ENCODE measurements around the gene PGP.

Gene PGP

DNA sequence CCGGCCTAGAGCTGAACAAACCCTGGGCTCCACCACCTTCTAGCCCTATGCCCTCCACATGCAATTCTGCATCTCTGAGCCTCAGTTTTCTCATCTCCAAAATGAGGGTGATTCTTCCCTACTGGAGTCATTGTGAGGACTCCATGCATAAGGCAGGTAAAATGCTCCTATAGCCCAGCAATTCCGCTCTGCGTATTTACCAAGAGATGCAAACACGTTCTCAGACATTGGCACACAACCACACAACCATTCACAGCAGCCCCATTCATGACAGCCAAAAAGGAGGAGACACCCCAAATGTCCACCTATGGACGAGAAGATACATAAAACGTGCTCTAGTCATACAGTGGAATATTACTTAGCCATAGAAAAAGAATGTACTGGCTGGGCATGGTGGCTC lies 14.3 kb downstream of the PGP start:
- H3K4me1 ChIP-seq (ENCODE audit: insufficient read depth, low read length, severe bottlenecking) = peaks cover 10% of the 10 kb centered on the region
- H3K36me3 ChIP-seq (ENCODE audit: insufficient read depth, low read length) = no peaks in the 10 kb centered on the region
- H3K9me3 ChIP-seq (ENCODE audit: low read length) = no peaks in the 10 kb centered on the region
- H2AFZ ChIP-seq (ENCODE audit: low read length) = no peak overlapping the region
- no peaks in the 10 kb centered on the region for H3K9me2 ChIP-seq (ENCODE audit: low read depth, low read length)
- no peaks in the 10 kb centered on the region for H3F3A ChIP-seq (ENCODE audit: insufficient read depth, low read length)
- H3K27me3 ChIP-seq (ENCODE audit: insufficient read depth, low read length) = peaks cover 26% of the 10 kb centered on the region; the same call in 1 of the 2 replicates
- no peak overlapping the region for H3K4me3 ChIP-seq (ENCODE audit: low read depth, low read length, poor library complexity, severe bottlenecking)
- no peak for TF ChIP-seq EZH2 (IDR thresholded peaks at IDR 0.05; ENCODE audit: borderline replicate concordance, low read length)
- TF ChIP-seq, protein P1, sequence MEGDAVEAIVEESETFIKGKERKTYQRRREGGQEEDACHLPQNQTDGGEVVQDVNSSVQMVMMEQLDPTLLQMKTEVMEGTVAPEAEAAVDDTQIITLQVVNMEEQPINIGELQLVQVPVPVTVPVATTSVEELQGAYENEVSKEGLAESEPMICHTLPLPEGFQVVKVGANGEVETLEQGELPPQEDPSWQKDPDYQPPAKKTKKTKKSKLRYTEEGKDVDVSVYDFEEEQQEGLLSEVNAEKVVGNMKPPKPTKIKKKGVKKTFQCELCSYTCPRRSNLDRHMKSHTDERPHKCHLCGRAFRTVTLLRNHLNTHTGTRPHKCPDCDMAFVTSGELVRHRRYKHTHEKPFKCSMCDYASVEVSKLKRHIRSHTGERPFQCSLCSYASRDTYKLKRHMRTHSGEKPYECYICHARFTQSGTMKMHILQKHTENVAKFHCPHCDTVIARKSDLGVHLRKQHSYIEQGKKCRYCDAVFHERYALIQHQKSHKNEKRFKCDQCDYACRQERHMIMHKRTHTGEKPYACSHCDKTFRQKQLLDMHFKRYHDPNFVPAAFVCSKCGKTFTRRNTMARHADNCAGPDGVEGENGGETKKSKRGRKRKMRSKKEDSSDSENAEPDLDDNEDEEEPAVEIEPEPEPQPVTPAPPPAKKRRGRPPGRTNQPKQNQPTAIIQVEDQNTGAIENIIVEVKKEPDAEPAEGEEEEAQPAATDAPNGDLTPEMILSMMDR (IDR thresholded peaks at IDR 0.05; ENCODE audit: low read length) = no peak
- H3K9ac ChIP-seq (ENCODE audit: low read length) = no peak overlapping the region
- no peaks in the 10 kb centered on the region for H3K79me2 ChIP-seq (ENCODE audit: insufficient read depth, low read length)
- no peak overlapping the region for H3K4me2 ChIP-seq (ENCODE audit: low read length)
- no peak overlapping the region for H3K27ac ChIP-seq (ENCODE audit: low read depth, low read length, poor library complexity, severe bottlenecking)
- H4K20me1 ChIP-seq (ENCODE audit: insufficient read depth, low read length) = no peaks in the 10 kb centered on the region

DNA sequence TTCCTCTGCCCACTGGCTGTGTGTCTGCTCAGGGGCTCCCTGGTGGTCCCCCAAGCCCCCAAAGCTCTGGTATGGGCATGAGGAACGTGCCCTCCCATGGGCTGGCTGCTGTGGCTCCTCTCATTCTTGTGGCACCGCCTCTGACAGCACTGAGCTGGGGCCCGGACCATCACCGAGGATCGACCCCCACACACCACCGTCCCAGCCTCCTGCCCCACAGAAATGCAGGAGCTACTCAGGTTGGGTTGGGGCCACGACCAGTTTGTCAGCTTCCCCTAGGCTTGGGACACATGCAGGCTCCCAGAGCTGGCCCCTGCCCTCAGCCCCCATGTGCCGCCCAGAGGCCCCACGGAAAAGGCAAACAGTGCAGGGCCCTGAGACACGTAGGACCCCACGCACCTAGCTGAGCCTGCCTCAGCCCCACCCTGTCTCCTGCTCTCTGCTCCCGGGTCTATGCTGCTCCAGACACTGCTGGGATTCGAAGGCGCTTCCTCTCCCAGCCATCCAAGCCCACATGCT lies 15.0 kb downstream of the PGP start:
- H4K20me1 ChIP-seq (ENCODE audit: insufficient read depth, low read length) = no peaks in the 10 kb centered on the region
- no peak overlapping the region for H3K4me3 ChIP-seq (ENCODE audit: low read depth, low read length, poor library complexity, severe bottlenecking)
- H3K9ac ChIP-seq (ENCODE audit: low read length) = no peak overlapping the region
- H3K36me3 ChIP-seq (ENCODE audit: insufficient read depth, low read length) = no peaks in the 10 kb centered on the region
- H3K27ac ChIP-seq (ENCODE audit: low read depth, low read length, poor library complexity, severe bottlenecking) = no peak overlapping the region
- peaks cover 6% of the 10 kb centered on the region for H3K4me1 ChIP-seq (ENCODE audit: insufficient read depth, low read length, severe bottlenecking)
- peaks cover 31% of the 10 kb centered on the region; the same call in 1 of the 2 replicates for H3K27me3 ChIP-seq (ENCODE audit: insufficient read depth, low read length)
- H3K9me3 ChIP-seq (ENCODE audit: low read length) = no peaks in the 10 kb centered on the region
- no peak overlapping the region for H3K4me2 ChIP-seq (ENCODE audit: low read length)
- no peaks in the 10 kb centered on the region for H3K79me2 ChIP-seq (ENCODE audit: insufficient read depth, low read length)
- no peaks in the 10 kb centered on the region for H3F3A ChIP-seq (ENCODE audit: insufficient read depth, low read length)
- no peak overlapping the region for H2AFZ ChIP-seq (ENCODE audit: low read length)
- TF ChIP-seq, protein P1 (IDR thresholded peaks at IDR 0.05; ENCODE audit: low read length) = no peak
- TF ChIP-seq EZH2 (IDR thresholded peaks at IDR 0.05; ENCODE audit: borderline replicate concordance, low read length) = no peak
- H3K9me2 ChIP-seq (ENCODE audit: low read depth, low read length) = no peaks in the 10 kb centered on the region

DNA sequence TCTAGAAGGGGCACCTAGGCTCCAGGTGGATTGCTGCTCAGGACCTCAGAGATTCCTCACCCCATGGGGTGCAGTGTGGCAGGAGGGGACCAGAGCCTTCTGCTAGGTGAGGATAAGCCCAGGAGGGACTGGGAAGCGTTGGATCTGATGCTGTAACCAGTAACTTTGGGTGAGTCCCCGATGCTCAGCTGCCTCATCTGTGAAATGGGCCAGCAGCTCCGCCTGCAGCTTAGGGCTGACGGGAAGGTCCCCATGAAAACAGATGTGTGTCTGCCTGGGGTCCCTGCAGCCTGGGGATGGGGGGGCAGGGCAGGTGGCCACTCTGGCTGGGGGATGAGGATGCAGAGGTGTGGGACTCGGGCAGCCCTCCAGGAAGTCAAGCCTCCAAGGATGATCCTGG lies 15.5 kb downstream of the PGP start:
- H3K9me2 ChIP-seq (ENCODE audit: low read depth, low read length) = no peaks in the 10 kb centered on the region
- TF ChIP-seq, protein P1 (IDR thresholded peaks at IDR 0.05; ENCODE audit: low read length) = no peak
- no peak for TF ChIP-seq EZH2 (IDR thresholded peaks at IDR 0.05; ENCODE audit: borderline replicate concordance, low read length)
- H3K79me2 ChIP-seq (ENCODE audit: insufficient read depth, low read length) = no peaks in the 10 kb centered on the region
- peaks cover 31% of the 10 kb centered on the region; the same call in 1 of the 2 replicates for H3K27me3 ChIP-seq (ENCODE audit: insufficient read depth, low read length)
- H4K20me1 ChIP-seq (ENCODE audit: insufficient read depth, low read length) = no peaks in the 10 kb centered on the region
- no peak overlapping the region for H3K4me3 ChIP-seq (ENCODE audit: low read depth, low read length, poor library complexity, severe bottlenecking)
- H3K9me3 ChIP-seq (ENCODE audit: low read length) = no peaks in the 10 kb centered on the region
- H3K27ac ChIP-seq (ENCODE audit: low read depth, low read length, poor library complexity, severe bottlenecking) = no peak overlapping the region
- H3K36me3 ChIP-seq (ENCODE audit: insufficient read depth, low read length) = no peaks in the 10 kb centered on the region
- H2AFZ ChIP-seq (ENCODE audit: low read length) = no peak overlapping the region
- H3K9ac ChIP-seq (ENCODE audit: low read length) = no peak overlapping the region
- H3K4me1 ChIP-seq (ENCODE audit: insufficient read depth, low read length, severe bottlenecking) = peaks cover 3% of the 10 kb centered on the region
- H3K4me2 ChIP-seq (ENCODE audit: low read length) = no peak overlapping the region
- H3F3A ChIP-seq (ENCODE audit: insufficient read depth, low read length) = no peaks in the 10 kb centered on the region
